CD4-positive, alpha-beta T cell treated with Interleukin-17A for 4 hours (primary cell): ENCODE results near the gene IFI27L2.

ENCODE experiments used
- DNase-seq: peaks from one replicate; pipeline ENCODE4 v3.0.0-alpha.2; 2020; ENCODE audit warnings: mixed read lengths

IFI27L2 gene

GRCh38 chr14:94121485-94121884, 7.9 kb downstream of the IFI27L2 start:
- no peak for DNase-seq

- DNase-seq = no peak
These were observed 8.6 kb downstream of the IFI27L2 start for GRCh38 chr14:94120667-94121340.

- no peak for DNase-seq
These were observed 10.3 kb downstream of the IFI27L2 start for GRCh38 chr14:94119071-94119470.

GRCh38 chr14:94117856-94118255, 11.5 kb downstream of the IFI27L2 start:
- no peak for DNase-seq

GRCh38 chr14:94116701-94117100, 12.7 kb downstream of the IFI27L2 start:
- no peak for DNase-seq

GRCh38 chr14:94115631-94116030, 13.8 kb downstream of the IFI27L2 start:
- no peak for DNase-seq

DNA sequence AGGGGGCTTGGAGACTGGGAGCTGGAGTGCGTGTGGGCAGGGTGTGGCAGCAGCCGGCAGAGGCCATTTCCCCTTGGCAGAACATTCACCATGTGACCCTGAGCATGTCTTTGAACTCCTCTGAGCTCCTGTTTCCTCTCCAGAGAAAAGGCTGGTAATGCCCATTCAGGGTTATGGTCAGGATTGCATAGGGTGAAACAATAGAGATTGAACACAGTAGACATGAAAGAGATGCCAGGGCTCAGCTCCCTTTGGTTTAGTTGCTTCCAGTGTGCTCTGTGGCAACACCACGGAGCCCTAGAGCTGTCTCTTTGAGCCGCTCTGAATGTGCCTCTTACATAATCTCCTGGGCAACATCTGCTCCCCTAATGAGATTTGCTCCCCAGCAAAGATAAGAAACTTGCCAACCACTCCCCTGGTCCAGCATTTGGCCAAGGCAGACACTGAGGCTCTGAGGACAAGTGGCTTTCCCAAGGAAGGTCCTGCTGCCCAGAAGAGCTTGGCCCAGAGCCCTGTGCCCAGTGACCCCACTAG, 14.3 kb downstream of the IFI27L2 start:
- no peak for DNase-seq

DNA sequence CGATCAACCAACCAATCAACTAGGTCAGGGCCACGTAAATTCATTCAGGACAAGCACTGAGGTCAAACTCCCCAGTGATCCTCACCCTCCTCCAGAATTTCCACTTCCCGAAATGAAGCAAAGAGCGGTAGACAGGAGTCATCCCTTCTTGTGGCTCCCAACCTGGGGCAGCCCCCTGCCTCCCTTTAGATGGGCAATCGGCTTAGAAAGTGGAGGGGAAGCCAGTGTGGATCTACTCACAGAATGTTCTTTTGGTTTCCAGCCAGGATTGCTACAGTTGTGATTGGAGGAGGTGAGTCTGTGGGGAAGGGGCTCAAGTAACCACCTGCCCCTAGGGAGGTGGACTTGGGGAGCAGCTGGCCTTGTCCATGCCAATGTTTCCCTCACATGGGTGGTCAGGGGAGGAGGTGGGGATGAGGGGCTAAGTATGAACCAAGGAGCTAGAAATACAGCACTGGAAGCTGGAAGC, 14.8 kb downstream of the IFI27L2 start:
- no peak for DNase-seq

- DNase-seq = no peak
These were observed 15.4 kb downstream of the IFI27L2 start for GRCh38 chr14:94113908-94114588.

- DNase-seq = no peak
These were observed 15.9 kb downstream of the IFI27L2 start for GRCh38 chr14:94113490-94113889.

DNA sequence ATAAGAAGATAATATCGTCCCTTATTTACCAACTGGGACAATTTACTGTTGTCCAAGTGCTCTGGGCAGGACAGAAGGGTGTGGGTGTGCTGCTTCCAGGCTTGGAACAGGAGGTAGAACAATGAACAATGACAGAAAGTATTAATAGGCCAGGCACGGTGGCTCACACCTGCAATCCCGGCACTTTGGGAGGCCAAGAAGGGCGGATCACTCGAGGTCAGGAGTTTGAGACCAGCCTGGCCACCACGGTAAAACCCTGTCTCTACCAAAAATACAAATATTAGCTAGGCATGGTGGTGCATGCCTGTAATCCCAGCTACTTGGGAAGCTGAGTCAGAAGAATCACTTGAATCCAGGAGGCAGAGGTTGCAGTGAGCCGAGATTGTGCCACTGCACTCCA, 16.3 kb downstream of the IFI27L2 start:
- DNase-seq = no peak

DNA sequence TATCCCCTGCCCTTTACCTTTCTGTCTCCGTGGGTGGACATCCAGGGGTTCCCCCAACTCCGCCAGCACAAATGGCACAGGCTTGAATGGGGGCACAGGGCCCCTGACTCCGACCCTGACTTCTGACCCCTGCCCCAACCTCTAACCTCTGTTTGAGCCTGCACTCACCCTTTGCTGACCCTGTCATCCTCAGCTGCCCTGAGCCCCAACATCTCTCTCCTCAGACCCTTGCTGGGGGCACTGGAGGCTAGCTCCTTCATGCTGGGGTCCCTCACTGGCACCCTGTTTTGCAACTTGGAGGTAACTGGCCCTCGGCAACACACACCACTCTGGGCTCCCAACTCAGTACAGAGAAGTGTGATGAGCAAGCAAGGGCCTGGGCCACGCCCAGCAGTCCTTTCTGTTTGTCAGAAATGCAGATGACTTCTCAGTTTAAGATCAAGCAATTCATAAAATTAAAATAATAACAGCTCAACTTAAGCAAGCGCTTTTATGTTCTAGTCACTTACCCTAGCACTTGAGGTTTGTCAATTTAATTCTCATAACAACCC, 16.8 kb downstream of the IFI27L2 start:
- DNase-seq = no peak

DNA sequence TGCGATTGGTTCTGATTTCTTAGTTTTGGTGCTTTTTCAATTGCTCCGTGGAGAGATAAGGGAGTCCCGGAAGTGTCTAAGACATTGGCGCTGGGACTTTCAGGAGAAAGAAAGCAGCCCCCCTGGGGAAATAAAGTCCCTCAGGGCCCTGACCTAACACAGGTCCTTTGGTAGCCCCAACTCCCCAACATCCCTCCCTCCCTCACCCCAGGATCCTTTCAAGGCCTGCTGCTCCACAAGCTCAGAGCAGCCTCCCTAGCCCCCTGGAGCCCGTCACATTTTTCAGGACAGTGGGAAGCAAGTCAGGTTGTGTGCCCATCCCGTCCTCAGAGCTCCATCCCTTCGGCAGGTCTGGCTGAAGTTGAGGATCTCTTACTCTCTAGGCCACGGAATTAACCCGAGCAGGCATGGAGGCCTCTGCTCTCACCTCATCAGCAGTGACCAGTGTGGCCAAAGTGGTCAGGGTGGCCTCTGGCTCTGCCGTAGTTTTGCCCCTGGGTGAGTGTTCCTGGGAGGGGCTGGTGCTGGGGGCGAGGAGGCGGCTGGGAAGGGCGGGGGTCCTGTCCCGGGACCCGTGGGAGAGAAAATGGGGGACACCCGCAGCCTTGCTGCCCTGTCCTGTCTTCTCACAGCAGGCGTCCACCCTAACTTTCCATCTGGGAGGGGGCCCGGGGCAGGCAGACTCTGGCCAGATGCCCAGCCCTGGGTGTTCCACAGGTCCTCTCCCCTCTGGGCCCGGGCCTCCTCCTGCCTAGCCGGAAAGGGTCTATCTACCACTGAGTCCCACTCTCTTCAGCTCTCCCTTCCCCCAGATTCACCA, 17.9 kb downstream of the IFI27L2 start:
- DNase-seq = no peak

DNA sequence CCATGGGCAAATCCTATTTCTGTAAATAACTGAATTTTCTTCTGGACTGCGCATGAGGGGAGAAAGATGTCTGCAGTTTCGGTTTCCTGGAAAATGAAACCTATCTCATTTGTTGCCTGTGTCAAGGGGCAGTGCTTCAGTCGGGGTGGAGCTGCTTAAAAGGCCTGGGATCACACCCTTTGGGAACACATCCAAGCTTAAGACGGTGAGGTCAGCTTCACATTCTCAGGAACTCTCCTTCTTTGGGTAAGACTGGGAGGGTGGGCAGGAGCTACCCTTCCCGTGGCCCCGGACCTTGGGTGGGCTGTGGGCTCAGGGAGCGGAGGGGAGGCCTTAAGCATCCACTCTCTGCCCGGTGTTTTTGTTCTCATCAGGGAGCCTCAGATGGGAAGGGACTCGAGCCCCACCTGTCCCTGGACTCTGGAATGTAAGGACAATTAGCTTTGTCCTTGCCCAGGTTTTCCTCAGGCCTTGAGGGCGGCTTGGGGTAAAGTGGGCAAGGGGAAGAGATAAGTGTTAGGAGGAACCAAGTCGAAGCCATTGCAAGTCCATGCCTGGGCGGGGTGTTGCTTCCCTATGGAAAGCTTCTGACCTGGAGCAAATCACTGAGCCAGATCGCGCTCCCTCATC, 18.7 kb downstream of the IFI27L2 start, which contains the start of gene IFI27:
Gene IFI27 (plus strand): TSS at position 185 of the 630 bp plus-strand sequence.
- no peak for DNase-seq

GRCh38 chr14:94109915-94110250, 19.5 kb downstream of the IFI27L2 start:
- no peak for DNase-seq

GRCh38 chr14:94104731-94105130, 24.7 kb downstream of the IFI27L2 start:
- no peak for DNase-seq

DNA sequence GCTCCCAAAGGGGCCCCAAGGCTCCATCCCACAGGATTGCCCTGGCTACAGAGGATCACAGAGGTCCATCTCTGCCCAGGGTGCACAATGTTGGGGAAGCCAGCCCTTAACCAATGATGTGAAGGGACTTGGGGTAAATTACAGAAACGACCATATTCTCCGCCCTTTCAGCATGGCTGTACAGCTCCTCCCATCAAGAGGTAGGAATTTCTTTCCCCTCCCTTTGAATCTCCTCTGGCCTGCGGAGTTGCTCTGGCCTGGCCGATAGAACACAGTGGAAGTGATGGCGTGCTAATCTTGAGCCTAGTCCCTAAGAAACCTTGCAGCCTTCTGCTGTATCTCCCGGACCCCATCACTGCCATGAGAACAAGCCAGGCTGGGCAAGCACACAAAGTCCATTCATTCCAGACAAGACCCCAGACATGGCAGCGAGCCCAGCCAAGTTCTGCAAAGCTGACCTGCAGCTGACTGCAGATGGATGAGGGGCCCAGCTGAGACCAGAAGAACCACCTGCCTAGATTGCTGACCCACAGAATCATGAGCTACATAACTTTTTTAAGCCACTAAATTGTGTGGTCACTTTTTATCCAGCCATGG, 25.8 kb downstream of the IFI27L2 start:
- DNase-seq = no peak

DNA sequence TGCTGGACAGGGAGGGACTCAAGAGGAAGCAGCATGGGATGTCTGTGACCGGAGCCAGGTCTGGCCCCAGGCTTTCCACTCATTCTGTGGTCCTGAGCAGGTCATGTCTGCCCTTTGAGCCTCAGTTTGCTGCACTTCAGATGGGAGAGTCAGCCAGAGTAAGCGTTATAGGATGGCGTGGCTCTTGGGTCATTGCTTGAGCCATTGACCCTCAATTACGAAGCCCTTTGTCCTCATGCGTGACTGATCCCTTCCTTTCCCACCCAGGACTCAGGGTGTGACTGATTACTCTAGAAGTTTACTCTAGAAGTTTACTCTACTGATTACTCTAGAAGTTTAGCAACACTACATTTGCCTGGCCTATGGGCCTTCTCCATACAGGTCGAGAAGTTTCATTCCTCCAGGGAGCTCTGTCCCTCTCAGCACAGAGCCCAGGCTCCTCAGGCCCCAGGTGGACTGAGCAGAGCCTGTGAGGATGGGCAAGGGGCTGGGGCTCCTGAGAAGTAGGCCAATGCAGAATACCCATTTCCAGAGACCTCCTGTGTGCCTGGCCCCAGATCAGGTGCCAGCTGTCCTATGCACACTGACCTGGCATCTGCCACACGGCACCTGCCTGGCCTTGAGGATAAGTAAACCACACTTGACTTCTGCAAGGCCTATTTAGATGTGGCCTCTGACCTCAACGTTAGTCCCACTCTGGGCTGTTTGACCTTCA, 26.5 kb downstream of the IFI27L2 start:
- no peak for DNase-seq

DNA sequence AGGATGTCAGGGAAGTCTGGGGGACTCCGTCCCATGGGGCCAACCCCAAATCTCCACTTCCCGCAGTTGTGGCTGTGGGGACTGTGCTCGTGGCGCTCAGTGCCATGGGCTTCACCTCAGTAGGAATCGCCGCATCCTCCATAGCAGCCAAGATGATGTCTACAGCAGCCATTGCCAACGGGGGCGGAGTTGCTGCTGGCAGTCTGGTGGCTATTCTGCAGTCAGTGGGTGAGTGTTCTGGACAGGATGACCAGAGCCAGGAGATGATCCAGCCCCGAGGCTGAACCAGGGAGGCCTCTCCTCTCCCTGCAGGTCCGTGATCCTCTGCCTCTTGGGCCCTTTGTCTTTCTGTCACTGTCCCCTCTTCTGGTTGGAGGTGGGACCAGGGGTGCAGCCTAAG, 27.7 kb downstream of the IFI27L2 start:
- DNase-seq = no peak

GRCh38 chr14:94100847-94101246, 28.6 kb downstream of the IFI27L2 start:
- no peak for DNase-seq

DNA sequence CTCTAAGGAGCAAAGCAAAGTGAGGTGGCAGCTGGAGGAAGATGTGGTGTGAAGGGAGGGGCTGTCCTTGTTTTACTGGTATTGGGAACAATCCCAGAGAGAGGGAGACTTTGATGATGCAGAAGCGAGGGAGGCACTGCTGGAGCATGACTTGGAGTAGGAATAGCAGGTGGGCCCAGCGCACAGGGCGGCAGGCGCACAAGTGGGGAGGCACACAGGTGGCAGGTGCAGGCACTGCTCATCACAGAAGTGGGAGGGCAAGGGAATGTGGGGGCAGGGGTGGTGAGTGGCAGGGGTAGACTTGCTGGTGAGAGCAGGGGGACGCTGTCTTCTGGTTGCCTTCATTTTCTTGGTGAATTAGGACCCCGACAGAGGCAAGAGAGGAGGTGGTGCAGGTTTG, 30.4 kb downstream of the IFI27L2 start:
- no peak for DNase-seq
